Kidney epithelial cell (primary cell): ENCODE measurements around the gene AGBL4. TPM values are rescaled to one million over a fixed set of nuclear protein-coding genes. Genes with fewer than 3 reads are reported as not detected.

Experiments
- DNase-seq: peaks from one replicate; pipeline ENCODE4 v3.0.0-alpha.2; 2010; ENCODE audit warnings: low read depth
- H3K27me3 ChIP-seq: 2 replicates; pipeline ENCODE4 v1.6.0; 2011; ENCODE audit warnings: low read length; ENCODE audit not compliant: control insufficient read depth, insufficient read depth
- H3K36me3 ChIP-seq: 2 replicates; pipeline ENCODE4 v1.5.1; 2011; ENCODE audit warnings: low read length; ENCODE audit not compliant: control insufficient read depth, insufficient read depth
- H3K4me3 ChIP-seq: 2 replicates; pipeline ENCODE4 v1.5.1; 2011; ENCODE audit warnings: low read depth, mild to moderate bottlenecking, control low read depth, low read length
- total RNA-seq: library from RNA; depleted of rRNA; stranded (reverse); fragments of >200 nt; gene quantifications from 2 replicates; pipeline ENCODE4 v1.2.3, GENCODE V29; 2015
- TF ChIP-seq, protein P1 (sequence below): IDR thresholded peaks from 2 replicates; pipeline ENCODE4 v1.5.1; 2011; ENCODE audit warnings: mild to moderate bottlenecking, moderate library complexity, low read length, control low read depth, inconsistent platforms; ENCODE audit not compliant: insufficient read depth, poor library complexity, severe bottlenecking

AGBL4 gene
- total RNA-seq, 1 donor from 2014 or later: not detected

DNA sequence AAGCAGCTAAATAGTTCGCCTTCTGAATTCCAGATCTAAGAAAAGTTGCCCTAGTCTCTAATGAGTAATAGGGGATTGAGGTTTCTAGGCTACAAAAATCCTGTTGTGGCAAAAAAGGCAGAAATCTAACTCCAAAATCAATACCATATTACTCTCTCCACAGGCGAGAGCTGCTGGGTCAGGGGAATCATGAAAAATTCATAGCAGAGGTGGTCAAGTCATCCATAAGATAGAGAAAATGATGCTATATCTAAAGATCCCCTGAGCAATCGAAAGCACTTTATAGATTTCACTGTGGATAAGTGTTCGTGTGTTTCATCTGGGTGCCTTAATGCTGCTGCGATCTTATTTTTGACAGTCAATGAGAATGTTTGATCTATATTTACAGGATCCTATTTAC is 417.7 kb downstream of the AGBL4 start:
- H3K36me3 ChIP-seq: no peaks in the 10 kb centered on the region
- TF ChIP-seq, protein P1, sequence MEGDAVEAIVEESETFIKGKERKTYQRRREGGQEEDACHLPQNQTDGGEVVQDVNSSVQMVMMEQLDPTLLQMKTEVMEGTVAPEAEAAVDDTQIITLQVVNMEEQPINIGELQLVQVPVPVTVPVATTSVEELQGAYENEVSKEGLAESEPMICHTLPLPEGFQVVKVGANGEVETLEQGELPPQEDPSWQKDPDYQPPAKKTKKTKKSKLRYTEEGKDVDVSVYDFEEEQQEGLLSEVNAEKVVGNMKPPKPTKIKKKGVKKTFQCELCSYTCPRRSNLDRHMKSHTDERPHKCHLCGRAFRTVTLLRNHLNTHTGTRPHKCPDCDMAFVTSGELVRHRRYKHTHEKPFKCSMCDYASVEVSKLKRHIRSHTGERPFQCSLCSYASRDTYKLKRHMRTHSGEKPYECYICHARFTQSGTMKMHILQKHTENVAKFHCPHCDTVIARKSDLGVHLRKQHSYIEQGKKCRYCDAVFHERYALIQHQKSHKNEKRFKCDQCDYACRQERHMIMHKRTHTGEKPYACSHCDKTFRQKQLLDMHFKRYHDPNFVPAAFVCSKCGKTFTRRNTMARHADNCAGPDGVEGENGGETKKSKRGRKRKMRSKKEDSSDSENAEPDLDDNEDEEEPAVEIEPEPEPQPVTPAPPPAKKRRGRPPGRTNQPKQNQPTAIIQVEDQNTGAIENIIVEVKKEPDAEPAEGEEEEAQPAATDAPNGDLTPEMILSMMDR: no peak
- H3K4me3 ChIP-seq: no peak overlapping the region
- no peak for DNase-seq
- no peaks in the 10 kb centered on the region for H3K27me3 ChIP-seq

DNA sequence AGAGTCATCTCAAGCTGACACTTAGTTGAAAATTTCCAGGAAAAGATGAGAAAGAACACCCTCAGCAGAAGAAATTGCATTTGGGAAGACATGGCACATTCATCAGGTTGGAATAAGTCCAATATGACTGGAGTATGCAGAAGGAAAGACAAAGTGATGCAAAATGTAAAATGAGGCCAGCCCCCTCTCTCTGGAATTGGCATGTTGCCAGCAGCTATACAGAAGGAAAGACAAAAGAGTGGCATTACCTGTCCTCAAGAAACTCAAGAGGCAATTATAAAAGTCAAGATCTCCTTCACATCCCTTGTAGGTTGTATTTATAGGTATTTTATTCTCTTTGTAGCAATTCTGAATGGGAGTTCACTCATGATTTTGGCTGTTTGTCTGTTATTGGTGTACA is 426.3 kb downstream of the AGBL4 start:
- Histone ChIP-seq H3K4me3 (no peak overlapping the region), H3K36me3 (no peaks in the 10 kb centered on the region), H3K27me3 (no peaks in the 10 kb centered on the region)
- TF ChIP-seq, protein P1: no peak
- no peak for DNase-seq

DNA sequence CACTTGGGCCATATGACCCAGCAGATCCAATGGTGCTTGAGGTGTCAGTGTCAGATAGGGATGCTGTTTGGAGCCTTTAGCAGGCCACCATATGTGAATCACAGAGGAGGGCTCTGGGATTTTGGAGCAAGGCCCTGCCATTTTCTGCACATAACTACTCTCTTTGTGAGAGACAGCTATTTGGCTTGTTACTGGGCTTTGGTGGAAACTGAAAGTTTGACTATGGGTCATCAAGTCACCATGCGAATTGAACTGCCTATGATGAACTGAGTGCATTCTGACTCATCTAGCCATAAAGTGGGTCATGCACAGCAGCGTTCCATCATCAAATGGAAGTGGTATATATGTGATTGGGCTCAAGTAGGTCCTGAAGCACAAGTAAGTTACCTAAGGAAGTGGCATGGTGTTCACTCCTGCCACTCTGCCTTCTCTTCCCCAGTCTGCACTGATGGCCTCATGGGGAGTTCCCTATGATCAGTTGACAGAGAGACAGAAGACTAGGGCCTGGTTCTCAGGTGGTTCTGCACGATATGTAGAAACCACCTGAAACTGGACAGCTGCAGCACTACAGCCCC is 447.3 kb downstream of the AGBL4 start:
- H3K4me3 ChIP-seq: no peak overlapping the region
- TF ChIP-seq, protein P1: no peak
- H3K27me3 ChIP-seq: no peaks in the 10 kb centered on the region
- no peak for DNase-seq
- H3K36me3 ChIP-seq: no peaks in the 10 kb centered on the region

DNA sequence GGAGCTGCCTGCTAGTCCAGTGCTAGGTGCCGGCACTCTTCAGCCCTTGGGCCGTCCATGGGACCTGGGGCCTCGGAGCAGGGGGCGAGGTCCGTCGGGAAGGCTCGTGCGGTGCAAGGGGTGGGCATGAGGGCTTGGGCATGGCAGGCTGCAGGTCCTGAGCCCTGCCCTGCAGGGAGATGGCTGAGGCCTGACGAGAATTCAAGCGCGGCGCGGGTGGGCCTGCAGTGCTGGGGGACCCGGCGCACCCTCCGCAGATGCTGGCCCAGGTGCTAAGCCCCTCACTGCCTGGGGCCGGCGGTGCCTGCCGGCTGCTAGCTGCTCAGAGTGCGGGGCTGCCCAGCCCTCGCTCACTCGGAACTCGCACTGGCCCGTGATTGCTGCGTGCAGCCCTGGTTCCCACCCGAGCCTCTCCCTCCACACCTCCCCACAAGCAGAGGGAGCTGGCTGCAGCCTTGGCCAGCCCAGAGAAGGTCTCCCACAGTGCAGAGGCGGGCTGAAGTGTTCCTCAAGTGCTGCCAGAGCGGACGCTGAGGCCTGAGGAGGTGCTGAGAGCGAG is 467.0 kb downstream of the AGBL4 start:
- TF ChIP-seq, protein P1: no peak
- no peaks in the 10 kb centered on the region for H3K36me3 ChIP-seq
- no peak overlapping the region for H3K4me3 ChIP-seq
- no peak for DNase-seq
- no peaks in the 10 kb centered on the region for H3K27me3 ChIP-seq

DNA sequence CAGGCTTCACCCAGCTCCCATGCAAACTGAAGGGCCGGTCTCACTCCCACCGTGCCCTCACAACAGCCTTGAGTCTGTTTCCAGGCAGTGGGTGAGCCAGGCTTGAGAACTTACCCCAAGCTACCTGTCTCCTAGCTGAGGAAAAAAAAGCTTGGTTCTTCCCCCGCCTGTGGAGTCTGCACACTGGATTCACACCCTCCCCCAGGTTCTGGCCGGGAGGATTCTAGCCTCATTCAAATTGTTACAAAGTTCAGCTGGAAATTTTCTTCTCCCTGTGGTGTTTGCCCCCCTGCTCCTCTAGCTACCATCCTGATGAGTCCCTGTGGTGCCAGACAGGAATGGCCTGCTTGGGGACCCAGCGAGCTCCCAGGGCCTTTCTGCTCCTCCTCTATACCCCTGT is 471.7 kb downstream of the AGBL4 start:
- DNase-seq: no peak
- no peaks in the 10 kb centered on the region for H3K27me3 ChIP-seq
- no peaks in the 10 kb centered on the region for H3K36me3 ChIP-seq
- H3K4me3 ChIP-seq: no peak overlapping the region
- TF ChIP-seq, protein P1: no peak

DNA sequence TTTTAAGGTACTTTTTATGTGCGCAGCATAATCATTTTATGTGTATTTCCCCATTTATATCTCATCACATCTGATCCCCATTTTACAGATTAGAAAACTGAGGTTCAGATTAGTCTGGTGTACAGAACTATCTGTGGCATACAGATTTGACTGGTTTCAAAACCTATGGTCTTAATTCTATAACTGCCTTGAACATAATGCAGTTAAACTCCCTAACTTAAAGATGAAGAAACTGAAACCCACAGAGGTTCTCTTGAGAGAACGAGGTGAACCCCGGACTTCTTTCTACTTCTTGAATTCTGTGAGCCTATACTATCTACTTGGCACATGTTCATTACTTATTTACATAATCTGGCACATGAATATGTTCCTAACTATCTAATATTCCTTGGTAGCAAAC is 479.1 kb downstream of the AGBL4 start:
- TF ChIP-seq, protein P1: no peak
- H3K4me3 ChIP-seq: no peak overlapping the region
- no peaks in the 10 kb centered on the region for H3K36me3 ChIP-seq
- no peaks in the 10 kb centered on the region for H3K27me3 ChIP-seq
- DNase-seq: no peak
